Astrocyte (in vitro differentiated cells and primary cell): ENCODE results near the gene INTS4. TPM values are rescaled to one million over a fixed set of nuclear protein-coding genes. Genes with fewer than 3 reads are reported as not detected.
A peak's percentile ranks its signal among the peaks of the same experiment; 100 is the strongest.
"Not testable (repeated sequence)": the region's sequence is repeated elsewhere in the genome, so short reads cannot be mapped to it uniquely, and the experiment has no call there.

Source experiments
- DNase-seq: peaks from one replicate; pipeline ENCODE4 v3.0.0-alpha.2; 2010; ENCODE audit warnings: low read depth
- FAIRE-seq: peaks from 2 replicates; lab custom pipeline; 2011; peaks lifted over from hg19 to GRCh38; lab: Jason Lieb, UNC
- H2AFZ ChIP-seq: 2 replicates; pipeline ENCODE4 v1.6.0; 2012; ENCODE audit warnings: low read depth, low read length, inconsistent platforms
- H3K27ac ChIP-seq: 2 replicates; pipeline ENCODE4 v1.5.1; 2011; ENCODE audit warnings: low read depth, low read length, inconsistent platforms
- H3K27me3 ChIP-seq: 2 replicates; pipeline ENCODE4 v1.6.0; 2011; ENCODE audit warnings: low read length, inconsistent platforms; ENCODE audit not compliant: insufficient read depth
- H3K36me3 ChIP-seq: 2 replicates; pipeline ENCODE4 v1.5.1; 2011; ENCODE audit warnings: low read length, inconsistent platforms; ENCODE audit not compliant: insufficient read depth
- H3K4me1 ChIP-seq: 2 replicates; pipeline ENCODE4 v1.5.1; 2011; ENCODE audit warnings: low read length, inconsistent platforms; ENCODE audit not compliant: insufficient read depth
- H3K4me2 ChIP-seq: 2 replicates; pipeline ENCODE4 v1.6.0; 2012; ENCODE audit warnings: low read length, inconsistent platforms
- H3K4me3 ChIP-seq: 2 replicates; pipeline ENCODE4 v1.5.1; 2011; ENCODE audit warnings: low read depth, mild to moderate bottlenecking, low read length, inconsistent platforms; ENCODE audit not compliant: insufficient read depth
- H3K79me2 ChIP-seq: 2 replicates; pipeline ENCODE4 v1.6.0; 2012; ENCODE audit warnings: mild to moderate bottlenecking, low read length, inconsistent platforms; ENCODE audit not compliant: insufficient read depth
- H3K9ac ChIP-seq: 2 replicates; pipeline ENCODE4 v1.6.0; 2012; ENCODE audit warnings: mild to moderate bottlenecking, low read length, inconsistent platforms
- H3K9me3 ChIP-seq: 2 replicates; pipeline ENCODE4 v1.5.1; 2012; ENCODE audit warnings: low read depth, mild to moderate bottlenecking, low read length, inconsistent platforms; ENCODE audit not compliant: insufficient read depth
- H4K20me1 ChIP-seq: 2 replicates; pipeline ENCODE4 v1.6.0; 2012; ENCODE audit warnings: low read length, inconsistent platforms; ENCODE audit not compliant: insufficient read depth
- H3K27ac Mint-ChIP-seq: one replicate; pipeline ENCODE4 v1.8.0; 2021; ENCODE audit warnings: mild to moderate bottlenecking, mixed read lengths; ENCODE audit not compliant: unreplicated experiment
- H3K27me3 Mint-ChIP-seq: one replicate; pipeline ENCODE4 v1.8.0; 2021; ENCODE audit warnings: low read depth, mixed read lengths; ENCODE audit not compliant: unreplicated experiment
- H3K36me3 Mint-ChIP-seq: one replicate; pipeline ENCODE4 v1.8.0; 2021; ENCODE audit warnings: low read depth, mixed read lengths; ENCODE audit not compliant: unreplicated experiment
- H3K4me1 Mint-ChIP-seq: one replicate; pipeline ENCODE4 v1.8.0; 2021; ENCODE audit warnings: low read depth, mixed read lengths; ENCODE audit not compliant: unreplicated experiment
- H3K4me3 Mint-ChIP-seq: one replicate; pipeline ENCODE4 v1.8.0; 2021; ENCODE audit warnings: mild to moderate bottlenecking, moderate library complexity, mixed read lengths; ENCODE audit not compliant: unreplicated experiment
- H3K9me3 Mint-ChIP-seq: one replicate; pipeline ENCODE4 v1.8.0; 2021; ENCODE audit warnings: mild to moderate bottlenecking, mixed read lengths; ENCODE audit not compliant: unreplicated experiment
- total RNA-seq: library from RNA; stranded (reverse); gene quantifications from 2 replicates; pipeline ENCODE4 v1.2.1, GENCODE V29; 2021

The INTS4 gene
- total RNA-seq, 1 donor from 2014 or later: 35.0 TPM

- peak overlapping the region; percentile 22 for H3K4me2 ChIP-seq
- not testable (repeated sequence) for H3K27me3 ChIP-seq, H3K9me3 ChIP-seq, H3K36me3 Mint-ChIP-seq, H3K27me3 Mint-ChIP-seq, H2AFZ ChIP-seq, H3K36me3 ChIP-seq, H3K79me2 ChIP-seq, H4K20me1 ChIP-seq, H3K27ac Mint-ChIP-seq, H3K9me3 Mint-ChIP-seq, H3K4me1 Mint-ChIP-seq, H3K4me3 ChIP-seq, FAIRE-seq, H3K4me1 ChIP-seq, H3K9ac ChIP-seq, H3K4me3 Mint-ChIP-seq, H3K27ac ChIP-seq
- peak; percentile 66 for DNase-seq
Observed at GRCh38 chr11:77943296-77943695, 51.2 kb downstream of the INTS4 start.

GRCh38 chr11:77942465-77942864 is 52.0 kb downstream of the INTS4 start:
- H3K27me3 Mint-ChIP-seq: not testable (repeated sequence)

GRCh38 chr11:77933596-77933995 is 60.9 kb downstream of the INTS4 start:
- not testable (repeated sequence) for H3K9me3 Mint-ChIP-seq, FAIRE-seq

More at GRCh38 chr11:77942465-77942864, 52.0 kb downstream of the INTS4 start:
- not testable (repeated sequence) for H3K4me2 ChIP-seq, H3K4me3 ChIP-seq, H3K9me3 Mint-ChIP-seq, H3K36me3 ChIP-seq, H3K27me3 ChIP-seq, H3K9me3 ChIP-seq, FAIRE-seq, DNase-seq, H4K20me1 ChIP-seq, H3K27ac ChIP-seq, H3K4me1 ChIP-seq, H3K4me3 Mint-ChIP-seq, H3K36me3 Mint-ChIP-seq, H3K4me1 Mint-ChIP-seq, H3K9ac ChIP-seq, H2AFZ ChIP-seq, H3K27ac Mint-ChIP-seq, H3K79me2 ChIP-seq

GRCh38 chr11:77930334-77931208 is 63.9 kb downstream of the INTS4 start:
- H3K27ac ChIP-seq, H2AFZ ChIP-seq, H3K4me1 Mint-ChIP-seq, H3K27me3 ChIP-seq, H3K4me2 ChIP-seq, FAIRE-seq, H3K4me3 Mint-ChIP-seq, H3K36me3 ChIP-seq, H3K9me3 Mint-ChIP-seq, H3K4me1 ChIP-seq, H3K9ac ChIP-seq, H3K9me3 ChIP-seq, H3K79me2 ChIP-seq, H3K27ac Mint-ChIP-seq, H3K27me3 Mint-ChIP-seq, H4K20me1 ChIP-seq, H3K4me3 ChIP-seq: not testable (repeated sequence)
- DNase-seq: peak; percentile 23
- H3K36me3 Mint-ChIP-seq: peaks cover 13% of the 10 kb centered on the region

More at GRCh38 chr11:77933596-77933995, 60.9 kb downstream of the INTS4 start:
- H3K4me2 ChIP-seq, H3K9ac ChIP-seq, DNase-seq, H3K4me1 ChIP-seq, H3K36me3 ChIP-seq, H3K9me3 ChIP-seq, H3K27ac Mint-ChIP-seq, H2AFZ ChIP-seq, H3K27ac ChIP-seq, H3K4me3 ChIP-seq, H3K79me2 ChIP-seq, H3K4me3 Mint-ChIP-seq, H3K4me1 Mint-ChIP-seq, H4K20me1 ChIP-seq, H3K27me3 Mint-ChIP-seq, H3K27me3 ChIP-seq: not testable (repeated sequence)
- H3K36me3 Mint-ChIP-seq: peaks cover 19% of the 10 kb centered on the region

- H3K4me2 ChIP-seq, DNase-seq: not testable (repeated sequence)
Observed at GRCh38 chr11:77917713-77918112, 76.8 kb downstream of the INTS4 start.

GRCh38 chr11:77914307-77914791 is 80.1 kb downstream of the INTS4 start:
- Mint-ChIP-seq H3K27ac (peak overlapping the region; percentile 84), H3K4me1 (peaks cover 30% of the 10 kb centered on the region)
- not testable (repeated sequence) for H3K36me3 Mint-ChIP-seq, H3K27me3 ChIP-seq, H4K20me1 ChIP-seq, H3K9me3 Mint-ChIP-seq, H3K79me2 ChIP-seq, H2AFZ ChIP-seq, FAIRE-seq, H3K9me3 ChIP-seq, H3K27me3 Mint-ChIP-seq, H3K4me3 Mint-ChIP-seq, H3K36me3 ChIP-seq
- Histone ChIP-seq H3K4me3 (peak overlapping the region; percentile 37), H3K4me2 (peak overlapping the region; percentile 77), H3K4me1 (peaks cover 26% of the 10 kb centered on the region), H3K27ac (peak overlapping the region; percentile 79), H3K9ac (peak overlapping the region; percentile 58)
- peak; percentile 88 for DNase-seq

More at GRCh38 chr11:77917713-77918112, 76.8 kb downstream of the INTS4 start:
- H3K79me2 ChIP-seq, H3K9ac ChIP-seq, H2AFZ ChIP-seq, H3K4me3 Mint-ChIP-seq, H3K27me3 Mint-ChIP-seq, H3K27me3 ChIP-seq, H3K36me3 Mint-ChIP-seq, H3K9me3 ChIP-seq, H3K27ac Mint-ChIP-seq, H3K4me3 ChIP-seq, H3K9me3 Mint-ChIP-seq, H4K20me1 ChIP-seq, H3K36me3 ChIP-seq, FAIRE-seq, H3K27ac ChIP-seq: not testable (repeated sequence)
- peaks cover 19% of the 10 kb centered on the region for H3K4me1 ChIP-seq
- H3K4me1 Mint-ChIP-seq: peaks cover 21% of the 10 kb centered on the region
